Cortex of kidney (tissue), 1 donor: ENCODE measurements around the gene CGNL1.

ENCODE experiments used
- DNase-seq: peaks from one replicate; lab custom pipeline; 2025; lab: John Stamatoyannopoulos, UW

The CGNL1 gene

GRCh38 chr15:57352535-57353316, 23.6 kb upstream of the CGNL1 start:
- DNase-seq = no peak

GRCh38 chr15:57353317-57353804, 22.9 kb upstream of the CGNL1 start:
- DNase-seq = no peak

GRCh38 chr15:57354436-57355123, 21.7 kb upstream of the CGNL1 start:
- no peak for DNase-seq

- no peak for DNase-seq
Measured at GRCh38 chr15:57355259-57355658, 21.0 kb upstream of the CGNL1 start.

GRCh38 chr15:57356178-57356577, 20.1 kb upstream of the CGNL1 start:
- DNase-seq = no peak

GRCh38 chr15:57356636-57357035, 19.7 kb upstream of the CGNL1 start:
- DNase-seq = no peak

- no peak for DNase-seq
Measured at GRCh38 chr15:57357799-57358198, 18.5 kb upstream of the CGNL1 start.

- no peak for DNase-seq
Measured at GRCh38 chr15:57358571-57358970, 17.7 kb upstream of the CGNL1 start.

- no peak for DNase-seq
Measured at GRCh38 chr15:57363661-57364060, 12.6 kb upstream of the CGNL1 start.

GRCh38 chr15:57364282-57365007, 11.9 kb upstream of the CGNL1 start:
- no peak for DNase-seq

GRCh38 chr15:57367556-57367955, 8.7 kb upstream of the CGNL1 start:
- no peak for DNase-seq

- DNase-seq = no peak
Measured at GRCh38 chr15:57370929-57371328, 5.4 kb upstream of the CGNL1 start.

GRCh38 chr15:57373251-57373881, 2.9 kb upstream of the CGNL1 start:
- DNase-seq = no peak

- no peak for DNase-seq
Measured at GRCh38 chr15:57373882-57374276, 2.4 kb upstream of the CGNL1 start.

- DNase-seq = no peak
Measured at GRCh38 chr15:57376696-57377477, 582 bp downstream of the CGNL1 start.

GRCh38 chr15:57377478-57377847, 1.2 kb downstream of the CGNL1 start:
- DNase-seq = no peak

GRCh38 chr15:57379487-57379886, 3.2 kb downstream of the CGNL1 start:
- no peak for DNase-seq

- no peak for DNase-seq
Measured at GRCh38 chr15:57380854-57381253, 4.5 kb downstream of the CGNL1 start.

GRCh38 chr15:57382215-57382614, 5.9 kb downstream of the CGNL1 start:
- DNase-seq = no peak

- no peak for DNase-seq
Measured at GRCh38 chr15:57382969-57383368, 6.7 kb downstream of the CGNL1 start.

- no peak for DNase-seq
Measured at GRCh38 chr15:57384024-57384423, 7.7 kb downstream of the CGNL1 start.

GRCh38 chr15:57384816-57385215, 8.5 kb downstream of the CGNL1 start:
- no peak for DNase-seq
